ENCODE measurements around the gene GPR62.

Gene GPR62

DNA sequence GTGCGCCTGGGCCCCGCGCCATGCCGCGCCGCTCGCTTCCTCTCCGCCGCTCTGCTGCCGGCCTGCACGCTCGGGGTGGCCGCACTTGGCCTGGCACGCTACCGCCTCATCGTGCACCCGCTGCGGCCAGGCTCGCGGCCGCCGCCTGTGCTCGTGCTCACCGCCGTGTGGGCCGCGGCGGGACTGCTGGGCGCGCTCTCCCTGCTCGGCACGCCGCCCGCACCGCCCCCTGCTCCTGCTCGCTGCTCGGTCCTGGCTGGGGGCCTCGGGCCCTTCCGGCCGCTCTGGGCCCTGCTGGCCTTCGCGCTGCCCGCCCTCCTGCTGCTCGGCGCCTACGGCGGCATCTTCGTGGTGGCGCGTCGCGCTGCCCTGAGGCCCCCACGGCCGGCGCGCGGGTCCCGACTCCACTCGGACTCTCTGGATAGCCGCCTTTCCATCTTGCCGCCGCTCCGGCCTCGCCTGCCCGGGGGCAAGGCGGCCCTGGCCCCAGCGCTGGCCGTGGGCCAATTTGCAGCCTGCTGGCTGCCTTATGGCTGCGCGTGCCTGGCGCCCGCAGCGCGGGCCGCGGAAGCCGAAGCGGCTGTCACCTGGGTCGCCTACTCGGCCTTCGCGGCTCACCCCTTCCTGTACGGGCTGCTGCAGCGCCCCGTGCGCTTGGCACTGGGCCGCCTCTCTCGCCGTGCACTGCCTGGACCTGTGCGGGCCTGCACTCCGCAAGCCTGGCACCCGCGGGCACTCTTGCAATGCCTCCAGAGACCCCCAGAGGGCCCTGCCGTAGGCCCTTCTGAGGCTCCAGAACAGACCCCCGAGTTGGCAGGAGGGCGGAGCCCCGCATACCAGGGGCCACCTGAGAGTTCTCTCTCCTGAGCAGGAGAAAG, 951 bp downstream of the GPR62 start:
- H3K9ac ChIP-seq (ENCODE audit: low read depth in 1 of 2, low read length in 2 of 2) = peak overlapping the region in 1 of 2 donors; percentile 49
- H3K27ac ChIP-seq (ENCODE audit: low read depth in 2 of 2, low read length in 2 of 2) = peak overlapping the region in 1 of 2 donors; percentile 32
- H3K4me3 ChIP-seq (ENCODE audit: low read length in 2 of 2) = peak overlapping the region; percentile 44 to 48
- H3K4me1 ChIP-seq (ENCODE audit: control insufficient read depth in 2 of 2, insufficient read depth in 2 of 2, low read length in 2 of 2) = no peaks in the 10 kb centered on the region
- peaks cover 0 to 7% of the 10 kb centered on the region in 2 donors for H3K27me3 ChIP-seq (ENCODE audit: control insufficient read depth in 2 of 2, insufficient read depth in 2 of 2, low read length in 2 of 2)
- no peaks in the 10 kb centered on the region for H3K9me3 ChIP-seq (ENCODE audit: control insufficient read depth in 2 of 2, low read length in 2 of 2)
- peaks cover 2% of the 10 kb centered on the region in 2 donors for H3K36me3 ChIP-seq (ENCODE audit: control insufficient read depth in 2 of 2, insufficient read depth in 2 of 2, low read length in 2 of 2)

DNA sequence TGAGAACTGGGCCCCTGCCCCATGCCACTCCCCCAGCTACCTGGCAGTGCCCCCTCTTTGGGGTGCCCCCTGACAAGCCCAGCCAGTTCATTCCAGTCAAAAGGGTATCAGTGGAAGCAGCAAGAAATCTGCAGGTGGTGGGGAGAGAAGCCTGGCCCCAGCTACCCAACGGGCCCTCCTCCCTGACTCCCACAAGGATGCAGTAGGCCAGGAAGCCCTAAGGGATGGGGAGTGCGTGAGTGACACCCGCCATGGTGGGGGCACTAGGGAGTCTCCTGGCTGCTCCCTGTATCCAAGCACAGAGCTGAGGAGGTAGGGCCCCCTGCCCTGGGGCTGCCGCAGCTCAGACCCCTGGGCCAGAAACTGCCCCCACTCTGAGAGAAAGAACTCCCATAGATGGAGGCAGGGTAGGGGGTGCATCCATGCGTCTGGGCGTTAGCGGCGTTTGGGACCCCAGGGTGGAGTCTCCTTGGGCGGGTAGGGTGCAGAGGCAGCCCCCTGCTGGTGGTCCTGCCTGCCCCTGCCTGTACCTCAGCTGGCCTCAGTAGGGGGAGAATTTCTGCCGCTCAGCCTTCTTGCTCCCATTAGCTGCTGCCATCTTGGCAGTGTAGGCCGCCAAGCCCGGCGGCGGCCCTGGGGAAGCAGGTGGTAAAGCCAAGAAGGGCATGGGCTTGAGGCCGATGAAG, 2.5 kb downstream of the GPR62 start:
- Histone ChIP-seq H3K9me3 (ENCODE audit: control insufficient read depth in 2 of 2, low read length in 2 of 2) (no peaks in the 10 kb centered on the region), H3K27ac (ENCODE audit: low read depth in 2 of 2, low read length in 2 of 2) (no peak overlapping the region), H3K4me1 (ENCODE audit: control insufficient read depth in 2 of 2, insufficient read depth in 2 of 2, low read length in 2 of 2) (no peaks in the 10 kb centered on the region), H3K4me3 (ENCODE audit: low read length in 2 of 2) (no peak overlapping the region), H3K9ac (ENCODE audit: low read depth in 1 of 2, low read length in 2 of 2) (no peak overlapping the region), H3K36me3 (ENCODE audit: control insufficient read depth in 2 of 2, insufficient read depth in 2 of 2, low read length in 2 of 2) (peaks cover 2% of the 10 kb centered on the region in 2 donors), H3K27me3 (ENCODE audit: control insufficient read depth in 2 of 2, insufficient read depth in 2 of 2, low read length in 2 of 2) (peaks cover 0 to 7% of the 10 kb centered on the region in 2 donors)

GRCh38 chr3:51958603-51959521, 3.7 kb downstream of the GPR62 start:
- H3K36me3 ChIP-seq (ENCODE audit: control insufficient read depth in 2 of 2, insufficient read depth in 2 of 2, low read length in 2 of 2) = peaks cover 2% of the 10 kb centered on the region in 2 donors
- no peak overlapping the region for H3K4me3 ChIP-seq (ENCODE audit: low read length in 2 of 2)
- H3K9me3 ChIP-seq (ENCODE audit: control insufficient read depth in 2 of 2, low read length in 2 of 2) = no peaks in the 10 kb centered on the region
- no peak overlapping the region for H3K9ac ChIP-seq (ENCODE audit: low read depth in 1 of 2, low read length in 2 of 2)
- H3K27me3 ChIP-seq (ENCODE audit: control insufficient read depth in 2 of 2, insufficient read depth in 2 of 2, low read length in 2 of 2) = peaks cover 0 to 7% of the 10 kb centered on the region in 2 donors
- H3K27ac ChIP-seq (ENCODE audit: low read depth in 2 of 2, low read length in 2 of 2) = no peak overlapping the region
- H3K4me1 ChIP-seq (ENCODE audit: control insufficient read depth in 2 of 2, insufficient read depth in 2 of 2, low read length in 2 of 2) = no peaks in the 10 kb centered on the region

- Histone ChIP-seq H3K9ac (ENCODE audit: low read depth in 1 of 2, low read length in 2 of 2) (no peak overlapping the region), H3K4me1 (ENCODE audit: control insufficient read depth in 2 of 2, insufficient read depth in 2 of 2, low read length in 2 of 2) (no peaks in the 10 kb centered on the region), H3K27me3 (ENCODE audit: control insufficient read depth in 2 of 2, insufficient read depth in 2 of 2, low read length in 2 of 2) (peaks cover 0 to 7% of the 10 kb centered on the region in 2 donors), H3K9me3 (ENCODE audit: control insufficient read depth in 2 of 2, low read length in 2 of 2) (no peaks in the 10 kb centered on the region), H3K4me3 (ENCODE audit: low read length in 2 of 2) (no peak overlapping the region), H3K27ac (ENCODE audit: low read depth in 2 of 2, low read length in 2 of 2) (no peak overlapping the region), H3K36me3 (ENCODE audit: control insufficient read depth in 2 of 2, insufficient read depth in 2 of 2, low read length in 2 of 2) (peaks cover 2% of the 10 kb centered on the region in 2 donors)
Observed at GRCh38 chr3:51959651-51960050, 4.5 kb downstream of the GPR62 start.

DNA sequence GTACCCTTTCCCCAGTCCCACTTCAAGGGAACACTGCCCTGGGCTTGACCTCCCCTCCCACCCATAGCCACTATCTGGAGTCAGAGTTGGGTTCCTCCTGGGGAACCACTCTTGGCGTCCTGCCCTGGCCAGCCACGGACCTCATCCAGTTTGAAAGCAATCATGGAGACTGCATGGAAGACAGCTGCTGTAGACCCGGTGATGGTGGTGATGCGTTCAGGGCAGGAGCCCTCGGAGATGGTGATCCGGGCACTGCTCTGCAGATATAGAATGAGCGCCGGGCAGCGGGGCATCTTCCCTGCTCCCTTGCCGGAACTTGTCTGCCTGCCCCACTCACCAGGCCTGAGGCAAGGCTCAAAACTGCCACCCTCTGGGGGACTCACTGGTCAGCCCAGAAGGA, 5.2 kb downstream of the GPR62 start:
- H3K4me1 ChIP-seq (ENCODE audit: control insufficient read depth in 2 of 2, insufficient read depth in 2 of 2, low read length in 2 of 2) = no peaks in the 10 kb centered on the region
- peaks cover 0 to 3% of the 10 kb centered on the region in 2 donors for H3K27me3 ChIP-seq (ENCODE audit: control insufficient read depth in 2 of 2, insufficient read depth in 2 of 2, low read length in 2 of 2)
- H3K9me3 ChIP-seq (ENCODE audit: control insufficient read depth in 2 of 2, low read length in 2 of 2) = no peaks in the 10 kb centered on the region
- H3K9ac ChIP-seq (ENCODE audit: low read depth in 1 of 2, low read length in 2 of 2) = no peak overlapping the region
- no peak overlapping the region for H3K4me3 ChIP-seq (ENCODE audit: low read length in 2 of 2)
- H3K27ac ChIP-seq (ENCODE audit: low read depth in 2 of 2, low read length in 2 of 2) = no peak overlapping the region
- peaks cover 2% of the 10 kb centered on the region in 2 donors for H3K36me3 ChIP-seq (ENCODE audit: control insufficient read depth in 2 of 2, insufficient read depth in 2 of 2, low read length in 2 of 2)

- H3K9me3 ChIP-seq (ENCODE audit: control insufficient read depth in 2 of 2, low read length in 2 of 2) = no peaks in the 10 kb centered on the region
- no peak overlapping the region for H3K27ac ChIP-seq (ENCODE audit: low read depth in 2 of 2, low read length in 2 of 2)
- H3K36me3 ChIP-seq (ENCODE audit: control insufficient read depth in 2 of 2, insufficient read depth in 2 of 2, low read length in 2 of 2) = peaks cover 2% of the 10 kb centered on the region in 2 donors
- no peak overlapping the region for H3K4me3 ChIP-seq (ENCODE audit: low read length in 2 of 2)
- H3K9ac ChIP-seq (ENCODE audit: low read depth in 1 of 2, low read length in 2 of 2) = no peak overlapping the region
- no peaks in the 10 kb centered on the region for H3K4me1 ChIP-seq (ENCODE audit: control insufficient read depth in 2 of 2, insufficient read depth in 2 of 2, low read length in 2 of 2)
- H3K27me3 ChIP-seq (ENCODE audit: control insufficient read depth in 2 of 2, insufficient read depth in 2 of 2, low read length in 2 of 2) = no peaks in the 10 kb centered on the region
Observed at GRCh38 chr3:51961011-51961410, 5.8 kb downstream of the GPR62 start.

DNA sequence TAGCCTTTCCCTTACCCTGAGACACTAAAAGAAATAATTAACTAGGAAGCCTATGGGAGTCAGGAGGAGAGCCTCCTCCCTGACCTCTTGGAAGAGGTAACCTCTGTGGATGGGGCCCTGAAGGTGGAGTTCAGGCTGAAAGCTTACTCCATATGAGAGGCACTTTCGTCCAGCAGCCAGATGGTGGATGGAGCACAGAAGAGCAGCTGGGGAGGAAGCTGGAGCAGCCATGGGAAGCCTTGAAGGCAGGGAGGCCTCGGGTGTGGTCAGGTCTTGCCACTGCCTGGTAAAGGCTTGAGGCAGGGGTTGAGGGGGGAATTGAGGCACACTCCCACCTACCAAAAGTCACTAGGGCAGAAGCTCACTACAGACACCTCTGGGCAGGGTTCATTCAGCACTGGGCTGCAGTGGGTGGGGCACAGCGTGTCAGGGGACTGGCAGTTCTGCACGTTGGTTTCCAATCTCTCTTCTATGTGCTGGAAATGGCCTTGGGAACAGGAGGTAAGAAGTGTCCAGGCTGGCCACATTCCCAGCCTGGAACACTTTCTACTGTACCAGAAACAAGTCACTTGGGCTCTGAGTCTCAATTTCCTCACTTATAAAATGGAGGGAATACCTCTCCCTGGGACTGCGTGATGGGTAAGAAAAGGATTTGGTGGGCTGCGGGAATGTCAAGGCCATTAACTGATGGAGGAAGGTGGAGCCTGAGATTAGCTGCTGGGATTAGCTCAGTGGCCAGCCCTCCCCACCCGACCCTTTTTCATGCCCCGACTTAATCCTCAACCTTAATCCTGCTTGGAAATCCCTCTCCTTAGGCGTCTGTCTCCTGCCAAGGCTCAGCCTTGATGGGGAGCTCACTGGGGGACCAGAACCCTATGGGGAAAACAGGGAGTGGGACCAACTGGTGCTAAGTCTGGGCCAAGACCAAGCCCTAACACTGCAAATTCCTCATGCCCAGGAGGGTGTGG, 6.7 kb downstream of the GPR62 start:
- H3K4me1 ChIP-seq (ENCODE audit: control insufficient read depth in 2 of 2, insufficient read depth in 2 of 2, low read length in 2 of 2) = peaks cover 1 to 2% of the 10 kb centered on the region in 2 donors

DNA sequence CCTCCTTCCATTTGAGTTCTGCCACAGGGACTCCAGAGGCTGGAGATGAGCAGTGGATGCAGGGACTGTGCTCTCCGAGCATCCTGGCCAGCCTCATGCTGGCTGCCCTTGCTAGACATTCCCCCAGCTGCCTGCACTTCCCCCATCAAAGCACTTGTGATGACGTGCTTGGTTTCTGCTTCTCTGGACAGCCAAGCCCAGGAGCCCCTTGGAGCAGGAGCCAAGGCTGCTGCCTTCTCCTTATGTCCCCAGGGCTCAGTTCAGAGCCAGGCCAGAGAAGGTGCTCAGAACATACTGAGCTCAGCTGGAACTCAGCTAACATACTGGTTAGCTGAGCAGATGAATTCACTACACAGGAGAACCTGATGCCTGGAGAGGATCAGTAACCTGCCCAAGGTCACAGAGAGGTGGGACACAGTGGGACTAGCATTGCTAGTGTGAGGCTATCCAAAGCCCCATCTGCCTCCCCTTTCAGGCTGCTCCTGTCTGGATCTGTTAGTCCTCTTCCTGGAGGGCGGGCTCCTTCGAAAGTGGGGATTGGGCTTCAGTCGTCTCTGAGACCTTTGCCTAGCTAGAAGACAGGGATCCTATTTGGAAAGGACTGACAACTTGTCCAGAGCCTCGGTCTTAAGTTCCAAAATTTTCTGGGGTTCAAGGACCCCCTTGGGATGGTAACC, 7.8 kb downstream of the GPR62 start:
- H3K4me1 ChIP-seq (ENCODE audit: control insufficient read depth in 2 of 2, insufficient read depth in 2 of 2, low read length in 2 of 2) = peaks cover 5 to 6% of the 10 kb centered on the region in 2 donors

More for the DNA sequence above, 6.7 kb downstream of the GPR62 start:
- Histone ChIP-seq H3K9ac (ENCODE audit: low read depth in 1 of 2, low read length in 2 of 2) (no peak overlapping the region), H3K36me3 (ENCODE audit: control insufficient read depth in 2 of 2, insufficient read depth in 2 of 2, low read length in 2 of 2) (peaks cover 2% of the 10 kb centered on the region in 2 donors), H3K27me3 (ENCODE audit: control insufficient read depth in 2 of 2, insufficient read depth in 2 of 2, low read length in 2 of 2) (no peaks in the 10 kb centered on the region), H3K9me3 (ENCODE audit: control insufficient read depth in 2 of 2, low read length in 2 of 2) (no peaks in the 10 kb centered on the region), H3K27ac (ENCODE audit: low read depth in 2 of 2, low read length in 2 of 2) (no peak overlapping the region), H3K4me3 (ENCODE audit: low read length in 2 of 2) (no peak overlapping the region)

More for the DNA sequence above, 7.8 kb downstream of the GPR62 start:
- H3K9ac ChIP-seq (ENCODE audit: low read depth in 1 of 2, low read length in 2 of 2) = no peak overlapping the region
- H3K9me3 ChIP-seq (ENCODE audit: control insufficient read depth in 2 of 2, low read length in 2 of 2) = no peaks in the 10 kb centered on the region
- no peaks in the 10 kb centered on the region for H3K27me3 ChIP-seq (ENCODE audit: control insufficient read depth in 2 of 2, insufficient read depth in 2 of 2, low read length in 2 of 2)
- peaks cover 2% of the 10 kb centered on the region in 2 donors for H3K36me3 ChIP-seq (ENCODE audit: control insufficient read depth in 2 of 2, insufficient read depth in 2 of 2, low read length in 2 of 2)
- H3K27ac ChIP-seq (ENCODE audit: low read depth in 2 of 2, low read length in 2 of 2) = no peak overlapping the region
- no peak overlapping the region for H3K4me3 ChIP-seq (ENCODE audit: low read length in 2 of 2)
